Panc1 (cell line): ENCODE measurements around the gene ZNF23.

Source experiments
- POLR2AphosphoS5 ChIP-seq: IDR thresholded peaks from 2 replicates; pipeline ENCODE4 v1.6.1; 2012; ENCODE audit warnings: mild to moderate bottlenecking, low read depth, low read length, moderate library complexity
- SIN3A ChIP-seq: IDR thresholded peaks from 2 replicates; pipeline ENCODE4 v1.6.1; 2012; ENCODE audit warnings: low read depth, mild to moderate bottlenecking, low read length, moderate library complexity, borderline replicate concordance; ENCODE audit not compliant: insufficient read depth
- TCF7L2 ChIP-seq: IDR thresholded peaks from 2 replicates; pipeline ENCODE4 v1.6.1; 2011; ENCODE audit warnings: mild to moderate bottlenecking, low read depth, low read length, inconsistent platforms
- TF ChIP-seq, protein P1 (sequence below): fragments of 450-650 bp; IDR thresholded peaks from 2 replicates; pipeline ENCODE4 v1.5.1; 2017; ENCODE audit warnings: mild to moderate bottlenecking
- TF ChIP-seq, protein P2 (sequence below), 2 experiments: IDR thresholded peaks; 2 replicates each; pipeline ENCODE4 v1.6.1; 2011 to 2012; ENCODE audit warnings: low read depth in 2 of 2, control low read depth in 1 of 2, low read length in 1 of 2, mild to moderate bottlenecking in 1 of 2, moderate library complexity in 1 of 2; ENCODE audit not compliant: insufficient read depth in 1 of 2

DNA sequence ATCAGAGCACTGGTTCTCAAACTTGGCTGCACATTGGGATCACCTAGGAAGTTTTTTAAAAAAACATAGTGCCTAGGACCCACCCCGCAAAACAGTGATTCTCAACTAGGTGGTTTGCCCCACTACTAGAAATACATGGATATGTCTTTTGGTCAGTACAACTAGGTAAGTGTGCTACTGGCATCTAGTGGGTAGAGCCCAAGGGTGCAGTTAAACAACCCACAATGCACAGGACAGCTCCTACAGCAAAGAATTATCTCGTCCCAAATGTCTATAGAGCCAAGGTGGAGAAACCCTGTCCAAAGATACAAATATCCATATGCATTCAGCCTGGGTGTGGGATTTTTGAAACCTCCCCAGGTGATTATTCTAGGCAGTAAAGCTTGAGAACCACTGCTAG, 38.9 kb upstream of the ZNF23 start:
- TF ChIP-seq, protein P1, sequence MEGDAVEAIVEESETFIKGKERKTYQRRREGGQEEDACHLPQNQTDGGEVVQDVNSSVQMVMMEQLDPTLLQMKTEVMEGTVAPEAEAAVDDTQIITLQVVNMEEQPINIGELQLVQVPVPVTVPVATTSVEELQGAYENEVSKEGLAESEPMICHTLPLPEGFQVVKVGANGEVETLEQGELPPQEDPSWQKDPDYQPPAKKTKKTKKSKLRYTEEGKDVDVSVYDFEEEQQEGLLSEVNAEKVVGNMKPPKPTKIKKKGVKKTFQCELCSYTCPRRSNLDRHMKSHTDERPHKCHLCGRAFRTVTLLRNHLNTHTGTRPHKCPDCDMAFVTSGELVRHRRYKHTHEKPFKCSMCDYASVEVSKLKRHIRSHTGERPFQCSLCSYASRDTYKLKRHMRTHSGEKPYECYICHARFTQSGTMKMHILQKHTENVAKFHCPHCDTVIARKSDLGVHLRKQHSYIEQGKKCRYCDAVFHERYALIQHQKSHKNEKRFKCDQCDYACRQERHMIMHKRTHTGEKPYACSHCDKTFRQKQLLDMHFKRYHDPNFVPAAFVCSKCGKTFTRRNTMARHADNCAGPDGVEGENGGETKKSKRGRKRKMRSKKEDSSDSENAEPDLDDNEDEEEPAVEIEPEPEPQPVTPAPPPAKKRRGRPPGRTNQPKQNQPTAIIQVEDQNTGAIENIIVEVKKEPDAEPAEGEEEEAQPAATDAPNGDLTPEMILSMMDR: no peak
- TF ChIP-seq POLR2AphosphoS5: no peak
- TF ChIP-seq, protein P2, sequence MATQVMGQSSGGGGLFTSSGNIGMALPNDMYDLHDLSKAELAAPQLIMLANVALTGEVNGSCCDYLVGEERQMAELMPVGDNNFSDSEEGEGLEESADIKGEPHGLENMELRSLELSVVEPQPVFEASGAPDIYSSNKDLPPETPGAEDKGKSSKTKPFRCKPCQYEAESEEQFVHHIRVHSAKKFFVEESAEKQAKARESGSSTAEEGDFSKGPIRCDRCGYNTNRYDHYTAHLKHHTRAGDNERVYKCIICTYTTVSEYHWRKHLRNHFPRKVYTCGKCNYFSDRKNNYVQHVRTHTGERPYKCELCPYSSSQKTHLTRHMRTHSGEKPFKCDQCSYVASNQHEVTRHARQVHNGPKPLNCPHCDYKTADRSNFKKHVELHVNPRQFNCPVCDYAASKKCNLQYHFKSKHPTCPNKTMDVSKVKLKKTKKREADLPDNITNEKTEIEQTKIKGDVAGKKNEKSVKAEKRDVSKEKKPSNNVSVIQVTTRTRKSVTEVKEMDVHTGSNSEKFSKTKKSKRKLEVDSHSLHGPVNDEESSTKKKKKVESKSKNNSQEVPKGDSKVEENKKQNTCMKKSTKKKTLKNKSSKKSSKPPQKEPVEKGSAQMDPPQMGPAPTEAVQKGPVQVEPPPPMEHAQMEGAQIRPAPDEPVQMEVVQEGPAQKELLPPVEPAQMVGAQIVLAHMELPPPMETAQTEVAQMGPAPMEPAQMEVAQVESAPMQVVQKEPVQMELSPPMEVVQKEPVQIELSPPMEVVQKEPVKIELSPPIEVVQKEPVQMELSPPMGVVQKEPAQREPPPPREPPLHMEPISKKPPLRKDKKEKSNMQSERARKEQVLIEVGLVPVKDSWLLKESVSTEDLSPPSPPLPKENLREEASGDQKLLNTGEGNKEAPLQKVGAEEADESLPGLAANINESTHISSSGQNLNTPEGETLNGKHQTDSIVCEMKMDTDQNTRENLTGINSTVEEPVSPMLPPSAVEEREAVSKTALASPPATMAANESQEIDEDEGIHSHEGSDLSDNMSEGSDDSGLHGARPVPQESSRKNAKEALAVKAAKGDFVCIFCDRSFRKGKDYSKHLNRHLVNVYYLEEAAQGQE (IDR thresholded peaks at IDR 0.05; ENCODE audit: insufficient read depth in 1 of 2, low read depth in 2 of 2, low read length in 1 of 2): no peak
- TF ChIP-seq SIN3A: no peak
- no peak for TF ChIP-seq TCF7L2
